WTC11 (cell line): Measurements from ENCODE around the gene TCEAL4. TPM values are rescaled to one million over a fixed set of nuclear protein-coding genes. Genes with fewer than 3 reads are reported as not detected.

Source experiments
- ATAC-seq: fragments of 200-7000 bp; cut with Tn5 transposase; 2 replicates; pipeline ENCODE4 v1.10.0; 2021; ENCODE audit warnings: mild to moderate bottlenecking, moderate library complexity
- CTCF ChIA-PET: fragments of 300-600 bp; sonication (Branson Sonifier 250); formaldehyde crosslinking; loops from one replicate; lab custom pipeline; 2021; ENCODE audit warnings: antibody characterized with exemption; lab: Charles Lee
- POLR2A ChIA-PET: fragments of 350-600 bp; sonication (Branson Sonifier 250); formaldehyde crosslinking; loops from one replicate; lab custom pipeline; 2021; ENCODE audit warnings: antibody characterized with exemption; lab: Charles Lee
- DNase-seq: peaks from one replicate; pipeline ENCODE4 v3.0.0; 2021; ENCODE audit warnings: low spot score
- H3K27ac Mint-ChIP-seq: 2 replicates; pipeline ENCODE4 v1.8.0; 2021; ENCODE audit warnings: mixed read lengths
- H3K27me3 Mint-ChIP-seq: 2 replicates; pipeline ENCODE4 v1.8.0; 2021; ENCODE audit warnings: low read depth, mild to moderate bottlenecking, moderate library complexity, mixed read lengths
- H3K36me3 Mint-ChIP-seq: 2 replicates; pipeline ENCODE4 v1.8.0; 2021; ENCODE audit warnings: mixed read lengths
- H3K4me1 Mint-ChIP-seq: 2 replicates; pipeline ENCODE4 v1.8.0; 2022; ENCODE audit warnings: mixed read lengths
- H3K4me3 Mint-ChIP-seq: 2 replicates; pipeline ENCODE4 v1.8.0; 2021; ENCODE audit warnings: mild to moderate bottlenecking, moderate library complexity, mixed read lengths
- H3K9me3 Mint-ChIP-seq: 2 replicates; pipeline ENCODE4 v1.8.0; 2021; ENCODE audit warnings: mixed read lengths
- ATF1 ChIP-seq: sonication (generic); formaldehyde crosslinking; IDR thresholded peaks from 2 replicates; pipeline ENCODE4 v1.8.1; 2023; ENCODE audit warnings: mild to moderate bottlenecking, moderate library complexity, missing genetic modification reagents
- ATF6 ChIP-seq: sonication (generic); formaldehyde crosslinking; IDR thresholded peaks from 2 replicates; pipeline ENCODE4 v1.8.1; 2023; ENCODE audit warnings: mild to moderate bottlenecking, missing genetic modification reagents
- CBFB ChIP-seq: sonication (generic); formaldehyde crosslinking; IDR thresholded peaks from 2 replicates; pipeline ENCODE4 v1.8.1; 2022; ENCODE audit warnings: mild to moderate bottlenecking, low read depth, missing genetic modification reagents
- E2F1 ChIP-seq: sonication (generic); formaldehyde crosslinking; IDR thresholded peaks from 2 replicates; pipeline ENCODE4 v1.8.0; 2022; ENCODE audit warnings: mild to moderate bottlenecking, missing genetic modification reagents
- E2F5 ChIP-seq: sonication (generic); formaldehyde crosslinking; IDR thresholded peaks from 2 replicates; pipeline ENCODE4 v1.8.1; 2022; ENCODE audit warnings: mild to moderate bottlenecking, moderate library complexity, missing genetic modification reagents
- EMX1 ChIP-seq: fragments of 250-450 bp; sonication (Bioruptor Pico); IDR thresholded peaks from 2 replicates; pipeline ENCODE4 v1.8.0; 2021; ENCODE audit warnings: mild to moderate bottlenecking
- GABPB1 ChIP-seq: sonication (generic); formaldehyde crosslinking; IDR thresholded peaks from 2 replicates; pipeline ENCODE4 v1.8.1; 2023; ENCODE audit warnings: mild to moderate bottlenecking, missing genetic modification reagents
- HMGXB4 ChIP-seq: sonication (generic); formaldehyde crosslinking; IDR thresholded peaks from 2 replicates; pipeline ENCODE4 v1.8.1; 2023; ENCODE audit warnings: mild to moderate bottlenecking, moderate library complexity, missing genetic modification reagents
- NFE2L1 ChIP-seq: sonication (generic); formaldehyde crosslinking; IDR thresholded peaks from 2 replicates; pipeline ENCODE4 v1.8.1; 2023; ENCODE audit warnings: missing genetic modification reagents
- NR2C2 ChIP-seq: sonication (generic); formaldehyde crosslinking; IDR thresholded peaks from 2 replicates; pipeline ENCODE4 v1.8.0; 2022; ENCODE audit warnings: mild to moderate bottlenecking, missing genetic modification reagents
- SMAD4 ChIP-seq: sonication (generic); formaldehyde crosslinking; IDR thresholded peaks from 2 replicates; pipeline ENCODE4 v1.8.0; 2022; ENCODE audit warnings: mild to moderate bottlenecking, missing genetic modification reagents
- TCF7 ChIP-seq: sonication (generic); formaldehyde crosslinking; IDR thresholded peaks from 2 replicates; pipeline ENCODE4 v1.8.0; 2022; ENCODE audit warnings: mild to moderate bottlenecking, low read depth, missing genetic modification reagents, moderate library complexity
- TEAD1 ChIP-seq: sonication (generic); formaldehyde crosslinking; IDR thresholded peaks from 2 replicates; pipeline ENCODE4 v1.8.0; 2022; ENCODE audit warnings: mild to moderate bottlenecking, missing genetic modification reagents
- USF1 ChIP-seq: sonication (generic); formaldehyde crosslinking; IDR thresholded peaks from 2 replicates; pipeline ENCODE4 v1.8.0; 2022; ENCODE audit warnings: mild to moderate bottlenecking, missing genetic modification reagents
- USF2 ChIP-seq: sonication (generic); formaldehyde crosslinking; IDR thresholded peaks from 2 replicates; pipeline ENCODE4 v1.8.1; 2023; ENCODE audit warnings: mild to moderate bottlenecking, missing genetic modification reagents, moderate library complexity
- ZNF425 ChIP-seq: fragments of 250-450 bp; sonication (Bioruptor Pico); conservative IDR thresholded peaks from 2 replicates; pipeline ENCODE4 v1.9.0; 2021; ENCODE audit warnings: mild to moderate bottlenecking
- ZNF532 ChIP-seq: fragments of 250-450 bp; sonication (Bioruptor Pico); IDR thresholded peaks from 2 replicates; pipeline ENCODE4 v1.9.0; 2021; ENCODE audit warnings: mild to moderate bottlenecking, borderline replicate concordance
- ZNF671 ChIP-seq: fragments of 250-450 bp; sonication (Bioruptor Pico); IDR thresholded peaks from 2 replicates; pipeline ENCODE4 v1.8.0; 2021; ENCODE audit warnings: mild to moderate bottlenecking
- total RNA-seq: library from RNA; stranded (reverse); gene quantifications from 3 replicates; pipeline ENCODE4 v1.2.3, GENCODE V29; 2021

Gene TCEAL4
- total RNA-seq, 1 experiment from 2014 or later, result 46.4 TPM

GRCh38 chrX:103614999-103615398 is 29.7 kb downstream of the TCEAL4 start:
- Mint-ChIP-seq H3K4me3 (no peak overlapping the region), H3K27me3 (no peaks in the 10 kb centered on the region), H3K4me1 (peaks cover 22% of the 10 kb centered on the region), H3K36me3 (0 out of 2 replicates have a peak, but pooled peaks cover 4% of the 10 kb centered on the region), H3K9me3 (no peaks in the 10 kb centered on the region), H3K27ac (no peak overlapping the region; the same call in 1 of the 2 replicates)
- ChIA-PET POLR2A (interaction anchor here (0.6 kb wide), 1 partner anchor 15 kb away, joined by 4 read pairs; no protein-coding TSS in a partner anchor), CTCF (interaction anchor here (1.0 kb wide), 1 partner anchor 15 kb away, joined by 5 read pairs; no protein-coding TSS in a partner anchor)
- no peak for TF ChIP-seq NR2C2 (CRISPR knock-in tag)
- no peak for TF ChIP-seq ZNF425 (CRISPR knock-in tag)
- TF ChIP-seq GABPB1 (CRISPR knock-in tag), result no peak
- no peak for TF ChIP-seq NFE2L1 (CRISPR knock-in tag)
- no peak for TF ChIP-seq TCF7
- TF ChIP-seq TEAD1 (CRISPR knock-in tag), result no peak
- no peak for TF ChIP-seq E2F5
- TF ChIP-seq ATF1 (CRISPR knock-in tag), result no peak
- no peak for TF ChIP-seq ZNF532
- no peak for TF ChIP-seq HMGXB4 (CRISPR knock-in tag)
- ATAC-seq (no peak), DNase-seq (no peak)

GRCh38 chrX:103615781-103616371 is 30.6 kb downstream of the TCEAL4 start:
- peaks cover 22% of the 10 kb centered on the region for H3K4me1 Mint-ChIP-seq
- no peaks in the 10 kb centered on the region for H3K27me3 Mint-ChIP-seq
- POLR2A ChIA-PET, result no interaction called here
- CTCF ChIA-PET, result interaction anchor here (1.0 kb wide), 1 partner anchor 14 kb away, joined by 5 read pairs; no protein-coding TSS in a partner anchor
- H3K9me3 Mint-ChIP-seq, result no peaks in the 10 kb centered on the region
- H3K4me3 Mint-ChIP-seq, result no peak overlapping the region; the same call in 1 of the 2 replicates
- H3K27ac Mint-ChIP-seq, result no peak overlapping the region; the same call in 1 of the 2 replicates
- 0 out of 2 replicates have a peak, but pooled peaks cover 4% of the 10 kb centered on the region for H3K36me3 Mint-ChIP-seq
- ATAC-seq (no peak), DNase-seq (no peak)
- TF ChIP-seq USF2 (CRISPR knock-in tag) (no peak), ATF6 (CRISPR knock-in tag) (no peak), E2F1 (CRISPR knock-in tag) (no peak), CBFB (CRISPR knock-in tag) (no peak), SMAD4 (no peak), ZNF671 (CRISPR knock-in tag) (no peak), USF1 (no peak), ZNF425 (CRISPR knock-in tag) (no peak), EMX1 (no peak)
